ENCODE measurements around the gene EXOC3L4. TPM values are rescaled to one million over a fixed set of nuclear protein-coding genes. Genes with fewer than 3 reads are reported as not detected.

The EXOC3L4 gene
- total and polyA plus RNA-seq, 4 experiments from 2014 or later = not detected

GRCh38 chr14:103133210-103134140, 39.0 kb downstream of the EXOC3L4 start:
- H3K9me3 Mint-ChIP-seq = no peaks in the 10 kb centered on the region
- no peak overlapping the region for H3K4me3 Mint-ChIP-seq
- H3K27ac Mint-ChIP-seq = no peak overlapping the region
- H3K27ac ChIP-seq (ENCODE audit: low read depth, low read length) = no peak overlapping the region
- no peaks in the 10 kb centered on the region for H3K9me3 ChIP-seq (ENCODE audit: control insufficient read depth in 1 of 2, low read length in 2 of 2)
- POLR2A ChIA-PET (ENCODE audit: partially characterized antibody) = no interaction called here
- no peaks in the 10 kb centered on the region for H3K27me3 ChIP-seq (ENCODE audit: insufficient read depth, low read length)
- no peak for DNase-seq
- H3K27me3 Mint-ChIP-seq = peaks cover 2 to 4% of the 10 kb centered on the region in 2 donors
- H3K4me1 Mint-ChIP-seq = no peaks in the 10 kb centered on the region
- no peaks in the 10 kb centered on the region for H3K4me1 ChIP-seq (ENCODE audit: insufficient read depth, low read length)
- intact Hi-C loops (cut with micrococcal nuclease) = no loop called here
- no peaks in the 10 kb centered on the region for H3K36me3 Mint-ChIP-seq
- no peaks in the 10 kb centered on the region for H3K36me3 ChIP-seq (ENCODE audit: insufficient read depth, low read length)
- no peak overlapping the region for H3K4me3 ChIP-seq (ENCODE audit: low read length in 2 of 2)
- CTCF ChIA-PET (ENCODE audit: partially characterized antibody) = no interaction called here

- ChIA-PET CTCF (ENCODE audit: partially characterized antibody) (no interaction called here), POLR2A (ENCODE audit: partially characterized antibody) (no interaction called here)
- H3K36me3 Mint-ChIP-seq = no peaks in the 10 kb centered on the region
- no peaks in the 10 kb centered on the region for H3K4me1 Mint-ChIP-seq
- Histone ChIP-seq H3K9me3 (ENCODE audit: control insufficient read depth in 1 of 2, low read length in 2 of 2) (no peaks in the 10 kb centered on the region), H3K4me3 (ENCODE audit: low read length in 2 of 2) (no peak overlapping the region), H3K36me3 (ENCODE audit: insufficient read depth, low read length) (no peaks in the 10 kb centered on the region), H3K4me1 (ENCODE audit: insufficient read depth, low read length) (no peaks in the 10 kb centered on the region), H3K27me3 (ENCODE audit: insufficient read depth, low read length) (no peaks in the 10 kb centered on the region), H3K27ac (ENCODE audit: low read depth, low read length) (no peak overlapping the region)
- no peak overlapping the region for H3K4me3 Mint-ChIP-seq
- H3K9me3 Mint-ChIP-seq = no peaks in the 10 kb centered on the region
- DNase-seq = no peak
- intact Hi-C loops (cut with micrococcal nuclease) = no loop called here
- peaks cover 1 to 2% of the 10 kb centered on the region in 2 donors for H3K27me3 Mint-ChIP-seq
- no peak overlapping the region for H3K27ac Mint-ChIP-seq
Measured at GRCh38 chr14:103134405-103134804, 39.9 kb downstream of the EXOC3L4 start.

GRCh38 chr14:103134919-103135318, 40.4 kb downstream of the EXOC3L4 start:
- H3K27ac ChIP-seq (ENCODE audit: low read depth, low read length) = no peak overlapping the region
- POLR2A ChIA-PET (ENCODE audit: partially characterized antibody) = no interaction called here

GRCh38 chr14:103135333-103136260, 41.1 kb downstream of the EXOC3L4 start:
- Mint-ChIP-seq H3K9me3 (no peaks in the 10 kb centered on the region), H3K36me3 (no peaks in the 10 kb centered on the region), H3K27ac (no peak overlapping the region), H3K4me3 (no peak overlapping the region), H3K27me3 (peaks cover 8 to 10% of the 10 kb centered on the region in 2 donors), H3K4me1 (peaks cover under 1 to 4% (median 4%) of the 10 kb centered on the region in 4 donors)
- ChIA-PET POLR2A (ENCODE audit: partially characterized antibody) (no interaction called here), CTCF (ENCODE audit: partially characterized antibody) (interaction anchor here (0.6 to 1.5 kb wide), 2 partner anchors 31 to 785 kb away, joined by 4 to 5 read pairs; no protein-coding TSS in a partner anchor)
- intact Hi-C loops (cut with micrococcal nuclease) = no loop called here
- Histone ChIP-seq H3K9me3 (ENCODE audit: control insufficient read depth in 1 of 2, low read length in 2 of 2) (no peaks in the 10 kb centered on the region), H3K36me3 (ENCODE audit: insufficient read depth, low read length) (no peaks in the 10 kb centered on the region), H3K27me3 (ENCODE audit: insufficient read depth, low read length) (no peaks in the 10 kb centered on the region), H3K4me3 (ENCODE audit: low read length in 2 of 2) (no peak overlapping the region), H3K27ac (ENCODE audit: low read depth, low read length) (no peak overlapping the region), H3K4me1 (ENCODE audit: insufficient read depth, low read length) (no peaks in the 10 kb centered on the region)
- no peak for DNase-seq

More at GRCh38 chr14:103134919-103135318, 40.4 kb downstream of the EXOC3L4 start:
- no peaks in the 10 kb centered on the region for H3K36me3 ChIP-seq (ENCODE audit: insufficient read depth, low read length)
- H3K27me3 ChIP-seq (ENCODE audit: insufficient read depth, low read length) = no peaks in the 10 kb centered on the region
- no peaks in the 10 kb centered on the region for H3K9me3 ChIP-seq (ENCODE audit: control insufficient read depth in 1 of 2, low read length in 2 of 2)
- Mint-ChIP-seq H3K27me3 (peaks cover 4 to 5% of the 10 kb centered on the region in 2 donors), H3K27ac (no peak overlapping the region), H3K36me3 (no peaks in the 10 kb centered on the region), H3K4me1 (no peaks in the 10 kb centered on the region), H3K4me3 (no peak overlapping the region), H3K9me3 (no peaks in the 10 kb centered on the region)
- DNase-seq = no peak
- no peak overlapping the region for H3K4me3 ChIP-seq (ENCODE audit: low read length in 2 of 2)
- no peaks in the 10 kb centered on the region for H3K4me1 ChIP-seq (ENCODE audit: insufficient read depth, low read length)
- intact Hi-C loops (cut with micrococcal nuclease) = no loop called here
- CTCF ChIA-PET (ENCODE audit: partially characterized antibody) = interaction anchor here (0.6 kb wide), 1 partner anchor 786 kb away, joined by 5 read pairs; no protein-coding TSS in a partner anchor

GRCh38 chr14:103136388-103137271, 42.1 kb downstream of the EXOC3L4 start:
- CTCF ChIA-PET (ENCODE audit: partially characterized antibody) = interaction anchor here (0.9 to 1.5 kb wide), 2 partner anchors 30 to 32 kb away, joined by 3 to 4 read pairs; no protein-coding TSS in a partner anchor
- H3K4me3 Mint-ChIP-seq = no peak overlapping the region
- H3K27ac ChIP-seq (ENCODE audit: low read depth, low read length) = no peak overlapping the region

GRCh38 chr14:103137689-103138300, 43.3 kb downstream of the EXOC3L4 start:
- H3K27me3 Mint-ChIP-seq = peaks cover 21 to 22% of the 10 kb centered on the region in 2 donors
- Histone ChIP-seq H3K27ac (ENCODE audit: low read depth, low read length) (no peak overlapping the region), H3K9me3 (ENCODE audit: control insufficient read depth in 1 of 2, low read length in 2 of 2) (no peaks in the 10 kb centered on the region), H3K4me3 (ENCODE audit: low read length in 2 of 2) (no peak overlapping the region), H3K27me3 (ENCODE audit: insufficient read depth, low read length) (no peaks in the 10 kb centered on the region), H3K36me3 (ENCODE audit: insufficient read depth, low read length) (no peaks in the 10 kb centered on the region), H3K4me1 (ENCODE audit: insufficient read depth, low read length) (no peaks in the 10 kb centered on the region)
- no peak overlapping the region for H3K27ac Mint-ChIP-seq
- no peak overlapping the region for H3K4me3 Mint-ChIP-seq
- peaks cover 5 to 13% (median 6%) of the 10 kb centered on the region in 4 donors for H3K4me1 Mint-ChIP-seq
- no peaks in the 10 kb centered on the region for H3K36me3 Mint-ChIP-seq
- no peaks in the 10 kb centered on the region for H3K9me3 Mint-ChIP-seq
- DNase-seq = no peak
- intact Hi-C loops (cut with micrococcal nuclease) = no loop called here
- ChIA-PET CTCF (ENCODE audit: partially characterized antibody) (interaction anchor here (0.9 kb wide), 1 partner anchor 31 kb away, joined by 3 read pairs; no protein-coding TSS in a partner anchor), POLR2A (ENCODE audit: partially characterized antibody) (no interaction called here)

More at GRCh38 chr14:103136388-103137271, 42.1 kb downstream of the EXOC3L4 start:
- no peak for DNase-seq
- Histone ChIP-seq H3K4me1 (ENCODE audit: insufficient read depth, low read length) (no peaks in the 10 kb centered on the region), H3K9me3 (ENCODE audit: control insufficient read depth in 1 of 2, low read length in 2 of 2) (no peaks in the 10 kb centered on the region), H3K27me3 (ENCODE audit: insufficient read depth, low read length) (no peaks in the 10 kb centered on the region), H3K36me3 (ENCODE audit: insufficient read depth, low read length) (no peaks in the 10 kb centered on the region), H3K4me3 (ENCODE audit: low read length in 2 of 2) (no peak overlapping the region)
- intact Hi-C loops (cut with micrococcal nuclease) = no loop called here
- peaks cover 5 to 13% (median 6%) of the 10 kb centered on the region in 4 donors for H3K4me1 Mint-ChIP-seq
- peaks cover 12 to 15% of the 10 kb centered on the region in 2 donors for H3K27me3 Mint-ChIP-seq
- H3K9me3 Mint-ChIP-seq = no peaks in the 10 kb centered on the region
- H3K27ac Mint-ChIP-seq = no peak overlapping the region
- no peaks in the 10 kb centered on the region for H3K36me3 Mint-ChIP-seq
- POLR2A ChIA-PET (ENCODE audit: partially characterized antibody) = no interaction called here

All from CD4-positive, alpha-beta memory T cell (primary cell).